Kasumi-1 (cell line): ENCODE results near the gene LRRC51.
"Not testable (repeated sequence)": the region's sequence is repeated elsewhere in the genome, so short reads cannot be mapped to it uniquely, and the experiment has no call there.

Experiments used
- DNase-seq, 2 experiments: peaks; one replicate each; lab custom pipeline; 2025; lab: John Stamatoyannopoulos, UW

Gene LRRC51

DNA sequence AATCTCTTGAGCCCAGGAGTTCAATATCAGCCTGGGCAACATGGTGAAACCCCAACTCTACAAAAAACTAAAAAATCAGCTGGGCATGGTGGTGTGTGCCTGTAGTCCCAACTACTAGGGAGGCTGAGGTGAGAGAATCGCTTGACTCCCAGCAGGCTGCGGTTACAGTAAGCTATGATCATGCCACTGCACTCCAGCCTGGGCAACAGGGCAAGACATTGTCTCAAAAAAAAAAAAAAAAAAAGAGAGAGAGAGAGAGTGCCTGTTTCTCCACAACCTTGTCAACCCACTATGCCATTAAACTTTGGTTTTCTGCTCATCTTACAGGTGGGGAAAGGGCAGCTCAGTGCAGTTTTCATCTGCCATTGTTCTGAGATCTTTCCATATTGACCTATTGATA lies 60.0 kb downstream of the LRRC51 start:
- DNase-seq: no peak

DNA sequence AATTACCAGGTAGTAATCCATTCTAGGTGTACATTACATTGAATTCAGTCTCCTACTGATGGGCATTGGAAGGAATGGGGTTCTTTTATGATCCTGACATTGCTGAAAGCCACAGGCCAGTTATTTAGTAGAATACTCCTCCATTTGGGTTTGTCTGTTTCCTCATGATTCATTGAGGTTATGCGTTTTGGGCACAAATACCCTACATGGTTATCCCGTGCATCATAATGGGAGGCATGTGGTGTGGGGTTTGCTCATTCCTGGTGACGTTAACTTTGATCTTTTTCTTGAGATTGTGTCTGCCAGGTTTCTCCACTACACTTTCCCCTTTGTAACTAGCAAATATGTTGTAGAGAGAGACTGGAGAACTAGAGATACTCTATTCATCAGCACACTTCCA lies 60.4 kb downstream of the LRRC51 start:
- DNase-seq: no peak

DNA sequence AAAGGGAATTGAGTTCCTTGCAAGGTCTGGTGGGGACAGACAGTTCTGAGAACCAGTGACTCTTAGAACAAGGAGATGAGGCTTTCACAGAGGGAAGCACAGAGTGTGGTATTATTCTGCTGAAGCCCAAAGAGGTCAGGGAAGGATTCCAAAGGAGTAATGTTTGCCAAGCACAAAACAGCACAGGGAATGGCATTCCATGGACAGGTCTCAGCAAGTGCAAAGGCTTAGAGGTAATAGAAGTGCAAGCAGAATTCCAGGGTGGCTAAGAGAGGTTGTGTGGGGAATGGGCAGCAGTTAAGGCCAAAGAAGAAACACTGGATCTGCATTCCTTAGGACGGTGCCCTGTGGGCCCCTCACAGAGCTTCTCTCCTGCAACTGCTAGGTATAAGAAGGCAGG lies 61.4 kb downstream of the LRRC51 start:
- not testable (repeated sequence) for DNase-seq

DNA sequence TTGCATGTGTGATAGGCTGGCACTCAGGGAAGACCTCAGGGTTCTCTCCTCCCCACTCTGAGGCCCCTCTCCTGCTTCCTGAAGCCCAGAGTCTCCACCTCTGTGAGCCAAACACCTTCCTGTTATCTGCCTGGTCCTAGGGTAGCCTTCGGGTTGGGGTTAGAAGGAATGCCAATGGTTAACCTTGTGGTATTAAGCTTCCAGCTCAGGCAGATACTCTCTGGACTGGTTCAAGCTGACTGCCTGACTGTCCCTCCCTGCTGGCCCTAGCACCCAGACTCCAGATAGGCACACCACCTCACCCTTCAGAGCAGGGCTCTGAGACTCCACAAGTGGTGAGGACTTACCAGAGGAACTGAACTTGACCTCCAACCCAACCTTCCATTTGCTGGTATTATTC lies 61.9 kb downstream of the LRRC51 start:
- not testable (repeated sequence) for DNase-seq

- no peak for DNase-seq
Observed at GRCh38 chr11:72144807-72145565, 64.3 kb downstream of the LRRC51 start.
